H1 (cell line): ENCODE data around the gene STK26.
"Not testable (repeated sequence)": the region's sequence is repeated elsewhere in the genome, so short reads cannot be mapped to it uniquely, and the experiment has no call there.

Source experiments
- CTCF ChIP-seq, 3 experiments: IDR thresholded peaks; 1 replicate in 2 of 3; 2 replicates in 1 of 3; pipeline versions ENCODE4 v1.5.1 to v1.6.1; 2011; ENCODE audit warnings: low read length in 3 of 3, mild to moderate bottlenecking in 3 of 3, inconsistent platforms in 2 of 3, low read depth in 1 of 3, moderate library complexity in 1 of 3; ENCODE audit not compliant: insufficient read depth in 1 of 3; ENCODE audit errors: control extremely low read depth in 1 of 3
- EZH2 ChIP-seq: fragments of 200-600 bp; sonication (generic); IDR thresholded peaks from 2 replicates; pipeline ENCODE4 v1.7.1; 2012; ENCODE audit warnings: low read depth, mild to moderate bottlenecking, moderate library complexity, low read length, inconsistent platforms; ENCODE audit not compliant: severe bottlenecking
- SIN3A ChIP-seq, 2 experiments: IDR thresholded peaks in 1 of 2; conservative IDR thresholded peaks in 1 of 2; 2 replicates each; pipeline ENCODE4 v1.6.1; 2011 to 2012; ENCODE audit warnings: low read length in 2 of 2, improper control_type of control experiment in 1 of 2, low read depth in 1 of 2, mild to moderate bottlenecking in 1 of 2

DNA sequence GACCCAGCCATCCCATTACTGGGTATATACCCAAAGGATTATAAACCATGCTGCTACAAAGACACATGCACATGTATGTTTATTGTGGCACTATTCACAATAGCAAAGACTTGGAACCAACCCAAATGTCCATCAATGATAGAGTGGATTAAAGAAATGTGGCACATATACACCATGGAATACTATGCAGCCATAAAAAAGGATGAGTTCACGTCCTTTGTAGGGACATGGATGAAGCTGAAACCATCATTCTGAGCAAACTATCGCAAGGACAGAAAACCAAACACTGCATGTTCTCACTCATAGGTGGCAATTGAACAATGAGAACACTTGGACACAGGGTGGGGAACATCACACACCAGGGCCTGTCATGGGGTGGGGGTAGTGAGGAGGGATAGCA lies 12.9 kb upstream of the STK26 start:
- TF ChIP-seq SIN3A (conservative IDR thresholded peaks at IDR 0.05 in 1 of 2, IDR thresholded peaks at IDR 0.05 in 1 of 2; ENCODE audit: low read depth in 1 of 2, low read length in 2 of 2); CTCF (IDR thresholded peaks at IDR 0.05; ENCODE audit: control extremely low read depth in 1 of 3, insufficient read depth in 1 of 3, low read depth in 1 of 3, low read length in 3 of 3); EZH2: not testable (repeated sequence)
